GM12874 (cell line): Measurements from ENCODE around the gene ZFPM1.

Experiments
- TF ChIP-seq, protein P1 (sequence below): IDR thresholded peaks from 2 replicates; pipeline ENCODE4 v1.5.1; 2011; ENCODE audit warnings: low read depth, mild to moderate bottlenecking, control low read depth, low read length, moderate library complexity; ENCODE audit not compliant: insufficient read depth

The ZFPM1 gene

DNA sequence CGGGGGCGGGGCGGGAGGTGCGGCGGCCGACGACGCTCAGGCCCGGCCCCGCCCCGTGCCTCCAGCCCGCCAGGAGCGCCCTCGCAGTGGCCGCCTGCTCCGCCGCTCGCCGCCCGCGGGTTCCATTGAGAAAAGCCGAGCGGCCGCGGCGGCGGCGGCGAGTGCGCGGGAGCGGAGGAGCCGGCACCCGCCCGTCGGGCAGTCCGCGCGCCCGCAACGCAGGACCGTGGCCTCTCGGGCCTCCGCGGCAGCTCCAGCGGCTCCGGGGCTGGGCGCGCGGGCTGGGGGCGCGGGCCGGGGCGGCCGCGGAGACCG, at the start of gene ZFPM1:
Gene ZFPM1, plus strand, starts transcription at position 64 of the 315 bp plus-strand sequence. CDS start 359 bp downstream, outside the sequence.
- TF ChIP-seq, protein P1, sequence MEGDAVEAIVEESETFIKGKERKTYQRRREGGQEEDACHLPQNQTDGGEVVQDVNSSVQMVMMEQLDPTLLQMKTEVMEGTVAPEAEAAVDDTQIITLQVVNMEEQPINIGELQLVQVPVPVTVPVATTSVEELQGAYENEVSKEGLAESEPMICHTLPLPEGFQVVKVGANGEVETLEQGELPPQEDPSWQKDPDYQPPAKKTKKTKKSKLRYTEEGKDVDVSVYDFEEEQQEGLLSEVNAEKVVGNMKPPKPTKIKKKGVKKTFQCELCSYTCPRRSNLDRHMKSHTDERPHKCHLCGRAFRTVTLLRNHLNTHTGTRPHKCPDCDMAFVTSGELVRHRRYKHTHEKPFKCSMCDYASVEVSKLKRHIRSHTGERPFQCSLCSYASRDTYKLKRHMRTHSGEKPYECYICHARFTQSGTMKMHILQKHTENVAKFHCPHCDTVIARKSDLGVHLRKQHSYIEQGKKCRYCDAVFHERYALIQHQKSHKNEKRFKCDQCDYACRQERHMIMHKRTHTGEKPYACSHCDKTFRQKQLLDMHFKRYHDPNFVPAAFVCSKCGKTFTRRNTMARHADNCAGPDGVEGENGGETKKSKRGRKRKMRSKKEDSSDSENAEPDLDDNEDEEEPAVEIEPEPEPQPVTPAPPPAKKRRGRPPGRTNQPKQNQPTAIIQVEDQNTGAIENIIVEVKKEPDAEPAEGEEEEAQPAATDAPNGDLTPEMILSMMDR, result no peak

DNA sequence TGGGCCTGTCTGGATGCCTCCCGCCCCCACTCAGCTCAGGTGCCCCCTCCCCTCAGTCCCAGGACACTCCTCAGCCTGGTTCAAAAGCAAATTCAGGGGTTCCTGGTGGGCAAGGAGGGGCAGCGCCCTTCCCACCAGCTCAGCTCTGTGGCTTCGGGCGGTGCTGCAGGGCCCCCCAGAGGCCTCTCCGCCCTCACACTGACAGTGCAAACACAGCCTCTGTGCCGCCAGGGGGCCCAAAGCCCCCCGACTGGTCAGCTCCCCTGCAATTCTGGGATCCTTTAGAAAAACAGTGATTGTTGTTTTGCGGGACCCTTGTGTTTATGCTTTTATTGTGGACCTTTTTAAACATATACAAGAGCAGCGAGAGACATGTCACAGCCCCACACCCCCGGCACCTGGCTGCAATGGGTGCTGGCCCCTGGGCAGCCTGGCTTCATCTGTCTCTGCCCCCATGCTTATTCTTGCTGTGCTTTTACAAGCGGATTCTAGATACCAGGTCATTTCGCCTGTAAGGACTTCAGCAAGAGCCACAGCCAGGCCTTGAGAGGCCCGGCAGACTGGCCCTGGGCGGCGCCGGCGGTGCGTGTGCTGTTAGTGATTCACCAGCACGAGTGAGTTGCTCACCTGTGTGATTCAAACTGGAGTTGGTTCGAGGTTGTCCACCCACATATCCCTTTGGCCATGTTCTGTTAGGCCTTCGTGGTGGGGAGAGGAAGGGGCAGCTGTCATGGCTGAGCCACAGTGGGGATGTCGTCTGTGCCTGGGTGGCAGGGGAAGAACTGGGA, 49.1 kb upstream of the ZFPM1 start:
- TF ChIP-seq, protein P1, result no peak

DNA sequence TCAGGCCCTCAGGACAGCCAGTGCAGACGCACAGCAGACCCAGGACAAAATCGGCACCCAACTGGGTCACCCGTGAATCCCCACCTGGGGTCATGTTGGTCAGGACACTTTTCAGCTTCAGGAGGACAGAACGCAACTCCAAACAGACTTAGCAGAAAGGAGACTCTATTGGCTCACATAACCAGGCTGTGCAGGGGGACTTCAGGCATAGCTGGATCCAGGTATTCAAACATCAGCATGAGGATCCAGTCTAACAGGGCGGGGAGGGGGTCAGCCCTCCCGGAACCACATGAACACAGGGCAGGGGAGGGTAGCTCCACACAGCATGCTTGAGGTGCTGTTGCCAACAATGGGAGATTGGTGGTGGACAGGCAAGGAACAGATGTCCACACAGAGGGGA, 48.3 kb upstream of the ZFPM1 start:
- TF ChIP-seq, protein P1, result no peak

DNA sequence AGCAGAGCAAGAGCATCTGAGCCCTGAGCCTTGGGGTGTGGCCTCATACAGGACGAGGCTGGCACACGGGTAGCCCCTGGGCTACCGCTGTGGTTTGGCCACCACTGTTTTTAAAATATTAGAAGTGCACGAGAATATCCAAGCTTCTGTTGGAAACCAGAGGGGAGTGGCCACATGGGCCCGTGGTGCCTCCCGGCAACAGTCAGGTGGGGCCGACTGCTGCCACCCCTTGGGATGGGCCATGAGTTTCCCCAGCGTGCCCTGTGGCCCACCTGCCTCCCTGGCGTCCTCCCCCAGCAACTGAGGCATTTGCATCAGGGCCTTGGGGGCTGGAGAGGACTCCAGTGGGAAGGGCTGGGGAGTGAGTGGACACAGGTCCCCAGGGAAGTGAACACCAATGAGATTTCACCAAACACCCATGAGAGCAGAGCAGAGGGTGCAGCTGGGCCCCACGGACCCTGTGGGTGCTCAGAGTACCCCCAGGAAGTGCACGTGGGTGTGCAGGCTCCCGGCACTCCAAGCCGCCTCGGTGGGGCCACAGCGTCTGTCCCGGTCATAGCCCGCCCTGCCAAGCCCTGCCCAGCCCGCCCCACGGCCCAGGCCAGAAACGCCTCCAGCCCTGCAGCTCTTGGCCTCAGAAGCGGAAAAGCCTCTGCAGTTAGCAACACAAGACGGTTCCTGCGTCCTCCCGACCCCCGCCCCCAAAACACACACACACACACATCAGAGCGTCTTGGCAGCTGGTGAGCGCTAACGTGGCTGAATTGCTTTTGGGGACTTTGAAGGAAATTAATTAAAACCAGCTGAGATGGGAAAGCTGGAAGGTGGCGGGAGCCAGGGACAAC, 47.6 kb upstream of the ZFPM1 start:
- TF ChIP-seq, protein P1, result no peak

DNA sequence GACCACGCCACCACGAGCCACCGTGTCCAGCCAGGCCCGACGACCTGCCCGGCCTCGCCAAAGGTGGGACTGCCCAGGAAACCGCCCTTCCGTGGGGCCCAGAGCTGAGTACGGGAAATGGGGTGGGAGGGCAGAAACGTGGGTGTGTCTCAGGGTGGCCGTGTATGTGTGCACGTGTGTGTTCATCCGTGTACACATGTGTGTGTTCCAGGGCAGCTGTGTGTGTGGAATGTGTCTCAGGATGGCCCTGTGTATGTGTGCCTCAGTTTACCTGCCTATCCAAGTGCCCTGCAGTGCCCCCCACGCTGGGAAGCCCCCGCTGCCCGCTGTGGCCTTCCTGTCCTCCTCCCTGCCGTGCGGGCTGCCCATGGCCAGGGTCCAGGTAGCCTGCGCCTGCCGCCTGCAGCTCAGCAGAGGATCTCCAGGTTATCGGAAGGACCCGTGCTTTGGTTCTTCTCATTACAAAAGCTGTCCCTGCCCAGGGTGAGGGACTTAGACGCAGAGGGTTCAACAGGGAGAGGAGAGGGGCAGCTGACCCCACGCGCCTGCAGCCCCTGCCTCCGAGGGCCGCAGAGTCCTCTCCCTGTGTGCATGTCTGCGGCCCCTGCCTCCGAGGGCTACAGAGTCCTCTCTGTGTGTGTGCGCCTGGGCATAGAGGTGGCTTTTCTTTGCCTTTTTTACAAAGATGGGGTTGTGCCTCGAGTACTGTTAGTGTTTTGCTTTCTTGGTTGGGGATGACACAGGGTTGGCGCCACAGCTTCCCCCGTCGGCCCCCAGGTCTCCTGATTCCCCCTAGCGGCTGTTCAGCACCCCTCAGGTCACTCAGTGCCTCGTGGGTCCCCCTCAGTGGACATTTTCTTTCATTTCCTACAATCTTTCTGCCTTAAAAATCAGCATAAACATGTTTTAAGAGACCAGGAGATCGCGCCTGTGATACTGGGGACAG, 46.7 kb upstream of the ZFPM1 start:
- TF ChIP-seq, protein P1, result 0 out of 2 replicates have a peak, but pooled peaks have one; percentile 6

DNA sequence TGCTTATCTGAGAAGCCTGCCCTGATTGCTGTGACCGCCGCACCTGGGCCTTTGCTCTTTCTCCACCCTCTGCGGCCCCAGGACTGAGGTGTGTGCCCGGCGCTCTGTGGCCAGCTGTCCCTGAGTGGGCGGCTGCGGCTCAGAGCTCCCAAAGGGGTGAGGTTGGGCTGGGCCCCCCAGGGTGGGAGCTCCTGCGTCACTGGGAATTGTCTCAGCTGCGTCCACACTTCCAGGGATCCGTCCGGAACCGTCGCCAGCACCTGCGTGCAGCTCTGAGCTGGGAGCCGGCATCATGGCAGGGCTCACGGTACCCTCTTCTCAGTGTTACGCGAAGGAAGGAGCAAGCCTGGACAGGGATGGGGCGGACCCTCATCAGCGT, 46.0 kb upstream of the ZFPM1 start:
- TF ChIP-seq, protein P1, result no peak
